Middle frontal gyrus (tissue), 1 donor: ENCODE measurements around the gene DIAPH1.
"Not testable (repeated sequence)": the region's sequence is repeated elsewhere in the genome, so short reads cannot be mapped to it uniquely, and the experiment has no call there.

Experiments used
- DNase-seq: peaks from one replicate; pipeline ENCODE4 v3.0.0-alpha.2; 2015; ENCODE audit warnings: low spot score; ENCODE audit errors: extremely low spot score

DIAPH1 gene

GRCh38 chr5:141613344-141613743, 5.5 kb downstream of the DIAPH1 start:
- DNase-seq, result no peak

- no peak for DNase-seq
Measured at GRCh38 chr5:141611289-141611688, 7.5 kb downstream of the DIAPH1 start.

DNA sequence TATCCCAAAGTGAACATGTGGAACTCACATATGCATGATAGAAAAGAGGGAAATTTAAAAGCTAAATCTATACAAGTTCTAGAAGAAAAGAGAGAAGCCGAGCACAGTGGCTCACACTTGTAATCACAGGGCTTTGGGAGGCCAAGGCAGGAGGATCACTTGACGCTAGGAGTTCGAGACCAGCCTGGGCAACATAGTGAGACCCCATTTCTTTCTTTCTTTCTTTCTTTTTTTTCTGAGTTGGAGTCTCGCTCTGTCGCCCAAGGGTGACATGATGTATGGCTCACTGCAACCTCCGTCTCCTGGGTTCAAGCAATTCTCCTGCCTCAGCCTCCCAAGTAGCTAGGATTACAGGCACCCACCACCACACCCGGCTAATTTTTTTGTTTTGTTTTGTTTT, 8.9 kb downstream of the DIAPH1 start:
- DNase-seq, result not testable (repeated sequence)

- DNase-seq, result no peak
Measured at GRCh38 chr5:141609044-141609443, 9.8 kb downstream of the DIAPH1 start.

DNA sequence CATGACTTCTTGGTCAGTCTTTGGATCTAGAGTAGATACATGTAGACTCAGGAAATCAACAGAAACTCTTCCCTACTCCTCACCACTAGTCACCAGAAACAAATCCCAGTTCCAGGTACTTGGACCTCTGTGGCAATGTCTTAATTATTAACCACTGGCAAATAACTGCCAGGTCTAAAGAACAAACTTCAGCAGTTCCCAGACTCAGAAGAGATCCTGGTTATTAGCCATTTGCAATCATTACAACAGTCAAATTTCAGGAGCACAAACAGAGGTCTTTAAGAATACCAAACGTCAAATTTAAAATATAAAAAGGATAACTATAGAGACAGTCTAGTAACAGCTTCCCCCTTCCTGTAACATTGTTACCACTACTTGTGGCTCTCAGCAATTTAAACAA, 10.2 kb downstream of the DIAPH1 start:
- DNase-seq, result no peak

DNA sequence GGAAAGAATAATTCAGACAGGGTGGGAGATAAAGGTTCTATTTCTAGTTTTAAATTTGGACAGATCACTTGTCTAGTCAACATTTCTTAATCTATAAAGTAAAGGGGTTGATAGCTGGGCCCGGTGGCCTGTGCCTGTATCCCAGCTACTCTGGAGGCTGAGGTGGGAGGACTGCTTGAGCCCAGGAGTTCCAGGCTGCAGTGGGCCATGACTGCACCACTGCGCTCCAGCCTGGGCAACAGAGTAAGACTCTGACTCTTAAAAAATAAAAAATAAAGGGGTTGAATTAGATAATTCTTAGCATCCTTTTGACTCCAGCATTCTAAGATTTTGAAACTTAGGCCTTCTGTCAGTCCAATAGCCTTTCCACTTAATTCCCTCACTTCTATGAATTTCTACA, 10.8 kb downstream of the DIAPH1 start:
- DNase-seq, result no peak

DNA sequence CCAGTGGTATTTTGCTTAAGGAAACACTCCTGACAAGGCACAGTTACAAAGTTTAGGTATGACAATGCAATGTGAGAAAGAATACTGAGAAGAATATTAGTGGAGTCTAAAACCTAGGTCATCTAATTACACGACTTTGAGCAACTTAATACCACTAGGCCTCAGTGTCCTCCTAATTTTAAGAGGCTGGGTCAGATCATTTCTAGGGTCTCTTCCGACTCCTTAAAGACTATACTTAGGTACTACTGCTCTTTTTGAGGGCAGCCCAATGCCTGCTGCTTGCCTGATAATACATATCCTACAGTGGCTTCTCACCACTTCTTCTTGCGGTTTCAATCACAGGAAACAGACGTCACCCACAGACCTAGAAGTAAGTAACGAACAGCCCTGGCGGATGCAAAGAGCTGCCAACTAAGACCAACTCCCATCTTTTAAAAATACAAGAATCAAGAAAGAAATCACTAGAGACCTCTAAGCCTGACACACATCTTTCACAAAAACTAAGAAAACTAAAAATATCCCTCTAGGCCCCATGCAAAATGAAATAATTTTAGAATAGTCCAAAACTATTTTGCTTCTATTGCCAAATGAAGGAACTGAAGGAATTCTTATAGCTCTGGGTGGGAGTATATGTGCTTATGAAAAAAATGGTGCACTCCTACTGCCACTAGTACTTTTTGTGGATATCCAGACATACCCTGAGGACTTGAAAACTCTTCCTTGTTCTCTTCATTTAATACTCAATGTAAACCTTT, 13.1 kb downstream of the DIAPH1 start:
- no peak for DNase-seq

DNA sequence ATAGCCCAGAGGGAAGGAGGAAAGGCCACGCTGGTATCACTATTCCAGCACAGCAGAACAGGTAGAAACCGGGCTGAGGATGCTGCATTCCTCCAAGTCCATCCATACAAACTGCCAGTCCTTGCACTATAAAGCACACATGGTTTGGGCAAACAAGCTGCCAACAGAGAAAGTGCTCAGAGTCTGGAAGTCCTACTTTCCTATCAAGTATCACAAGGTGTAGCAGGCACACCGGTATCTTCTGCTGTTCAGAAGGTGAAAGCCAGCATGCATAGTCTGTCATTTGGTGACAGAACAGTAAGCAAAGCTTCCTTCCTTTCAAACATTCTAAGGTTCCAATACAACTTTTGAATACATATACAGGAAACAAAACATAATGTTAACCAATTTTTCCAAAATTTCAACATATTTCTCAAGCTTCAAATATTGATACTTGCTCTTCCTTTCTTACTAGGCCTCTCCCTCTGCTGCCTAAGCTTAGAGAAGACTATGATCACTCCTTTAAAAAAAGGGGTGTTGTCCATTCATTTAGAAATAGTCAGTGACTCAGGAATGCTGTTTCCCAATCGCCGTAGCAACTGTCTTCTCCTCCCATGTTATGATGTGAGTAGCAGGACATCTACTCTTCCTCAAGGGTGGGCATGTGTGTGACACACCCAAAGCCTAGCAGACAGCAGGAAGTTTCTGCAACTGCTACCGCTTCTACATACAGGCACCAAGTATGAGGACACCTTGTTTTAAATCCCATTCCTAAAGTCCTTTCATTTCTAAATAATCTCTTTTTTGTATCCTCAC, 14.7 kb downstream of the DIAPH1 start:
- DNase-seq, result no peak

DNA sequence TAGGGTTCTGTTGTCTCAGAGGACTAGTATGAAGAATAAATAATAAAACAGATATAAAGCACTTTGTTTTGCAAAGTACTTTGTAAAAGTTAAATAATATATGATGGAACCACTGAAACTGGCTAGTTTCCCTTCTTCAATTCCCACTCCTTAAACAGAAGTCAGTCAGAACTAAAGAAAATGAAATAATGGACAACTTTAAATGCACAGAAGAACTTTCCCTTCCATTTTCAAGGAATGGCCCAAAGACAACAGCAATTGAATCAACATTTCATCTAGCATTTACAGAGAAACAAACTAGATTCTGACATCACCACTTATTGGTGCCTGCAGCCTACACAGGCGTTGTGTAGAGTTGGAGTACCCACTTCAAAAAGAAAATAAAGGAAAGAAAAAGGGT, 16.2 kb downstream of the DIAPH1 start:
- DNase-seq, result no peak

DNA sequence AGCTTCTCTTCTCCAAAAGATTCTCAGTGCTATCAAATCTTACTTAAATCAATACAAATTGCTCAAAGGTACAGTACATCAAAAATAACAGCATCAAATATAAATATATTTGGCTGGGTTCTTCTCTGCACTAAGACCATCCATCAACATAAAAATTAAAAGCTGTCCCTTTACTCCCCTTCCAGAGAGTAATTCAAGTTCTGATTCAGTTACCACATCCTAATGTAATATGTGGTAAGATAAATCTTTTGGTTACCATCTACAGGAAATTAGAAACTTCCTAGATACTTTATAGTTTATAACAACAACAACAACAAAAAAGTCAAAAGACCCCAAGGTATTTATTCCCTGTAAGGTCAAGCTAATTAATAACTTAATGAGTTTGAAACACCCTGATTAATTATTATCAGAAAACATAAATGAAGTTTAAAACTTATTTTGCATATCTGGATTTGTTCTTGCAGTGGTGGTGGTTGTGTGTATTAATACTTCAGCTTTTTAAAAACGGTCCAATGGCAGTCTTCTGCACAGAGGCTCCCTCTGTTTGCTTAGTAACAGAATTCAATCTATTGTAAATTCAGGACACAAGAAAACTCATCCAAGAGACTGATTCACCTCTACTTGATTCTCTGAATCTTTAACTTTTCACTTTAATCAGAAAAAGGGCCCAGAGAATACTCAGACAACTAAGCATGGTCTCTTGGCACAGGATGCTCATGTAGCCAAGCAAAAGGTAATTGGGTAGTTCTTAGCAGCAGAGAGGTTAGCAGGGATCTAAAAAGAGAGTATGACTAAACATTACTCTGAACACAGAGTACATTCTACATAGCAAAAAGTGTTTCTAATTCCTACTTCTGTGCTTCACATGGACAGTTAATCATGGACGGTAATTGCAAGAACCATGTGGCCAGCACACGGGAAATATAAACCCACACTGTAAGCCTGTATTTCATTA, 20.1 kb downstream of the DIAPH1 start:
- no peak for DNase-seq

DNA sequence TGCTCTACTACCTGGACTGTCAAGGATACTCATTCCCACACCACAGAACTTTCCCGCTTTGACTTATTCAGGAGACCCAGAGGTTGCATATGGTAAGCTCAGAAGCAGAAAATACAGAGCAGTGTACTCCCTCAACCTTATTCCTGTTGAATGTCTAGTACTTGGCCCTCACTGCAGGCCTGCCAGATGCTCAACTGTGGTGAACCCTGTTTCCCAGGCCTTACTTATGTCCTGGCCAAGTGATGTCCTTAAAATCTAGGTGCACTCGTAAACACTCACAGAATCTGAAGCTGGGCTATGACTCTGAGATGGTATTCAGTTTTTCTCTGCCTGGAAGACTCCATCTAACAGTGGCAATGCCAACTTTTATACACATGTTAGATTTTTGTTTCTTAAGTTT, 21.0 kb downstream of the DIAPH1 start:
- DNase-seq, result no peak

GRCh38 chr5:141597394-141597793, 21.4 kb downstream of the DIAPH1 start:
- DNase-seq, result no peak

DNA sequence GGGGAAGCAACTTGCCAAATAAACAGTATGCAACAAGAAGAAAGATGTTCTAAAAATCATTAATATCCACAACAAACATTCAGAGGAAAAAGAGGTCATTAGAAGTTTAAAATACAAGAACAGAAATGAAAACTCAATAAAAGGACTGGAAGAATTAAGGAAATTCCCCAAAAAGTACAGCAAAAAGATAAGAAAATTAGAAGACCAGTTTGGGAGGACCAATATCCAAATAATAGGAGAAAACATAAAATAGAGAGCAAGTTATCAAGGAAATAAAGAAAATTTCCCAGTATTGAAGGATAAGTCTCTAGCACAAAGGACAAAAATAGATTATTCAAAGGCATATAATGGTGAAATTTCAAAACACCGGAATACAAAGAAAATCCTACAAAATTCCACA, 21.9 kb downstream of the DIAPH1 start:
- no peak for DNase-seq

GRCh38 chr5:141590127-141590526, 28.7 kb downstream of the DIAPH1 start:
- no peak for DNase-seq

- DNase-seq, result no peak
Measured at GRCh38 chr5:141586246-141586645, 32.6 kb downstream of the DIAPH1 start.

GRCh38 chr5:141585594-141585993, 33.2 kb downstream of the DIAPH1 start:
- no peak for DNase-seq

GRCh38 chr5:141574122-141574510, 44.7 kb downstream of the DIAPH1 start:
- DNase-seq, result no peak

DNA sequence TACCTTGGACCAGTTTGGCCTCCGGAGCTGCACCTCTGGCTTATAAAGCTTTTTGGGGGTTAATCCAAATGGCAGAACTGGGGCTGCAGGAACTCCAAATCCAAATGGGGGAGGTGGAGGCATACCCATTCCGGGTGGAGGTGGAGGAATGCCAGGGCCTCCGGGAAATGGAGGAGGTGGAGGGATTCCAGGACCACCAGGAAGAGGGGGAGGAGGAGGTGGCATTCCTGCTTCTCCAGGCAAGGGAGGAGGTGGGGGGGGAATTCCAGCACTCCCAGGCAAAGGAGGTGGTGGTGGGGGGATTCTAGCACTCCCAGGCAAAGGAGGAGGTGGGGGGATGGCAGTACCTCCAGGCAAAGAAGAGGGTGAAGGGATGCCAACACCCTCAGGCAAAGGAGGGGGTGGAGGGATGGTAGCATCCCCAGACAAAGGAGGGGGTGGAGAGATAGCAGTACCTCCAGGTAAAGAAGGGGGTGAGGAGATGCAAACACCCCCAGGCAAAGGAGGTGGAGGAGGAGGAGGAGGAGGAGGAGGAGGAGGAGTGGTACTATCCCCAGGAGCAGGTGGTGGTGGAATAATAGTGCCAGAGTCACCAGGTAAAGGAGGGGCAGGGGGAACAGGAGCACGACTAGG, 45.2 kb downstream of the DIAPH1 start:
- no peak for DNase-seq

GRCh38 chr5:141570655-141571054, 48.1 kb downstream of the DIAPH1 start:
- no peak for DNase-seq

- no peak for DNase-seq
Measured at GRCh38 chr5:141567513-141568117, 51.2 kb downstream of the DIAPH1 start.
